ENCODE measurements around the gene NUDC.
"Not testable (repeated sequence)": the region's sequence is repeated elsewhere in the genome, so short reads cannot be mapped to it uniquely, and the experiment has no call there.

Gene NUDC

DNA sequence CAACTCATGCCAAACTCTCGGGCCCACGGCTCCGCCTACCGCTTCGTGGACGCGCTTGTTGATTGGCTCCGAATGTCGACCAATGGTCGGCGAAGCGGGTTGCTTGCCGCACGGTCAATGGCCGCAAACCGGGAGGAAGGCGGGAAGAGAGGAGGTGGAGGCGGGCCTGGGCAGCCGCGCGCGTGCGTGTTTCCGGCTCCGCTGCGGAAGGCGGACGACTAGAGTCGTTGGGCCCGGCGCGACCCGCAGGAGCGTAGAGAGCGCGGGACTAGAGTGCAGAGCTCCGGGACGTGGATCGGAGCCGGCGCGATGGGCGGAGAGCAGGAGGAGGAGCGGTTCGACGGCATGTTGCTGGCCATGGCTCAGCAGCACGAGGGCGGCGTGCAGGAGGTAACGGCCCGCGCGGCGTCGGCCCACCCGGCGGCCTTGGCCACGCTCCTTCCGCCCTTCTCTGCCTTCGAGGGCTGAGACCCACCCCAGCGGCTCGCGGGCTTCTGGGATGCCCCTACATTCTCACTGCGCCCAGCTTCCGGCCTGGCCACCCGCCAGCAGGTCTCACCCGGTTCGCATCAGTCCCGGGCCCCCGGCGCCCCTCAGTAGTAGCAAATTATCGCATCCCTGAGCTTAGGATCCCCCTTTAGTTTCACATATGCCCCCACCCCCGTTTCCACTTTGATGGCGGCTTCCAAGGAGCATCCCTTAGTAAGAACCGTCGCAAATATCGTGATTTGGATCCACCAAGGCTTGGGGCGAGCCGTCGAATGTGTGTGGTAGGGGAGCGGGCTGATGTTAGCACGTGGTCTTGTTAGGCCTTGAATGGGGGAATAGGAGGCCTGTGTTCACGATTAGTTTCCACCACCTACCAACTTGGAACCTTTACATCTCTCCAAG lies at the start of gene NUDC:
Gene NUDC (plus strand): TSS at position 204 of the 891 bp plus-strand sequence. CDS start 106 bp downstream, at position 310.
- peak; percentile 92 to 96 for DNase-seq

DNA sequence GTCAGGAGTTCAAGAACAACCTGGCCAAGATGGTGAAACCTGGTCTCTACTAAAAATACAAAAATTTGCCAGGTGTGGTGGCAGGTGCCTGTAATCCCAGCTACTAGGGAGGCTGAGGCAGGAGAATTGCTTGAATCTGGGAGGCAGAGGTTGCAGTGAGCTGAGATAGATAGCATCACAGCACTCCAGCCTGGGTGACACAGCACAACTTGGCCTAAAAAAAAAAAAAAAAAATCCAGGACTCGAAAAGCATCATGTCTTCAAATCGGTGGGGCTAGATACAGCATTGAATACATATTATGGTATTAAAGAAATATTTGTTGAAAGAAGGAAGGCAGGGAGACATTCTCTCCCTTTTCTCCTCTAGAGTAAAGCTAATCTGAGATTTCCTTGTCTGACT lies 48.4 kb upstream of the NUDC start:
- DNase-seq, result not testable (repeated sequence)

DNA sequence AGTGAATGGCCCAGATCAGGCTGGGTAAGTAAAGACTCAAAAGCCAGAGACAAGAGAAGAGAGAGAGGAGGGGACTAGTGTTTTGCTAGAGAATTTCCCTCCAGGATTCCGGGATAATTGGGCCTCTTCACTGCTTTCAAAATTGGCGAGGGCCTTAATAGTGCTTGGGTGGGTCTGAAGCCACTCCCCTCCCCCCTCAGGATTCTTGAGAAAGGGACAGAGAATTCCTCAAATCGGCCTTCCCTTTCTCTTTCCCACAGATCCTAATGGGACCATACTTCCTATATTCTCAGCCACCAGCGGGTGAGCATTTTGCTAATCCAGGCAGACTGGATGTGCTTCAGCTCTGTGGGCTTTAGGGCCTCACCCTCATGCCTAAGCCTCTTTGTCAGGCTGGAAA lies 46.6 kb upstream of the NUDC start:
- no peak for DNase-seq

DNA sequence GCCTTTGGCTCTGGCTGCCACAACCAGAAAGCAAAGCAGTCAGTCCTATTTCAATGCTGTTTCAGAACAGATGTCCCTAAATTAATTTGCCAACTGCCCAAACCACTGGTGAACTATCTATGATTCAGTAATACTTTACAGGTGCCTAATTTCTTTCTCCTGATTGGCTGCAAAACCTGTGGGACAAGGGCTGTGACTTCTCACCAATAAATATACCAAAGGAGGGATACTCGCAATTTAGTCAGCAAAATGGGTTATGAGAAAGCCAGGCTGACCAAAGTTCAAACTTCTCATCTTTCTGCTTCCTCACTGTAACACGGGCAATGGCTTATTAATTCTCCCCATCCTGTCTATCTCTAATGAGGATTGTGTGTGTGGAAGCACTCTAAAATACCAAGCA lies 44.2 kb upstream of the NUDC start:
- DNase-seq, result no peak

DNA sequence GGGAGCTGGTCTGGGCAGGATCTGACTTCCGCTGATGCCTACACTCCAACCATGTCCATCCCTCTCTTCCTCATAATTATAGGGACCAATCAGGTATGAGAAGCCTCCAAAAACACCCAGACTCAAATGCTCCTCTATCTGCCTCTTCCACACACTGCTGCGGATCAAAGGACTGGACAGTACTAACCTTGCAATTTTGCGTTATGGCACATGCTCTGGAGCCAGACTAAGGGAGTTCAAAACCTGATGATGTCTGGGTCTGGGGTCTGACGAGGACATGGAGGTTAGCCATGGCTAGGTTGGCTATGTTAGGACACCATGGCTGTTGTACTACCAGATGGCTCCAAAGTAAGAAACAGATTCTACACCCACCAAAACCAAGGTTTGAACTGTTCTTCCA lies 41.8 kb upstream of the NUDC start:
- no peak for DNase-seq

DNA sequence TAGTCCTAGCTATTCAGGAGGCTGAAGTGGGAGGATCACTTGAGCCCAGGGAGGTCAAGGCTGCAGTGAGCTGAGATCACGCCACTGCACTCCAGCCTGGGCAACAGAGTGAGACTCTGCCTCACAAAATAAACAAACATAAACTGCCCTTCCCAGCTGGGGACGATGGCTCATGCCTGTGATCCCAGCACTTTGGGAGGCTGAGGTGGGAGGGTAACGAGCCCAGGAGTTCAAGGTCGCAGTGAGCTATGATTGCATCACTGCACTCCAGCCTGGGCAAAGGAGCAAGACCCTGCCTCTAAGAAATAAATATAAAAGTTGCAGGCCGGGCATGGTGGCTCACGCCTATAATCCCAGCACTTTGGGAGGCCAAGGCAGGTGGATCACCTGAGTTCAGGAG lies 39.9 kb upstream of the NUDC start:
- not testable (repeated sequence) for DNase-seq

DNA sequence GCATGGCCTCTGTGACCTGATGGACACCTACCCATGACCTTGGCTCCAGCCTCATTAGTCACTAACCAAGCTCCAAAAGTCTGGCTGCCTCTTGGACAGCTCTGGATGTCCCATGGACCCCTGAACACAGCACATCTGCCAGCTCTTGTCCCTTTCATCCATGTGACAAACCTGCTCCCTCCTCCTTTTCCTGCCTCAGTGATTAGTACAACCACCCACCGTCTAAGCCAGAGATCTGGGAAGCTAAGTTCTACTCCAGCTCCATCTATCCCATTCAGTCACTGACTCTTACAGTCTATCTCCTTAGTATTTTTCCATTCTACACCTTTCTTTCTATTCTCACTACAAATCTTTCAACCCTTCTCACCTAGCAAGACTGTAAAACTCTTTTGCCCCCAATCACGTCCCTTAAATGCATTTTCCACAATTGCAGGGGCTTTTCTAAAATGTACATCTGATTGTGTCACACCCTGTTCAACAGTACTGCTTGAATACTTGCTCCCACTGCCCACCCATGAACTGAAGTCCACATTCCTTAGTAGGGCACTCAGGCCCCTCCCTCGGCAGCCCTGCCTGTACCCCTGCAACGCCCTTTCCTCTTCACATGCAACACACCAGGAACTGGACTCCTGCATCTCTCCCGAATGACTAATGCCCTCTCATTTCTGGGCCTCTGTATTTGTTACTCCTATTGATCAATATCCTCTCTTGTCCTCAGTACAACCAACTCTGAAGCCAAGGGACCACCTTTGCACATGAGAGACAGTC lies 38.7 kb upstream of the NUDC start:
- no peak for DNase-seq

DNA sequence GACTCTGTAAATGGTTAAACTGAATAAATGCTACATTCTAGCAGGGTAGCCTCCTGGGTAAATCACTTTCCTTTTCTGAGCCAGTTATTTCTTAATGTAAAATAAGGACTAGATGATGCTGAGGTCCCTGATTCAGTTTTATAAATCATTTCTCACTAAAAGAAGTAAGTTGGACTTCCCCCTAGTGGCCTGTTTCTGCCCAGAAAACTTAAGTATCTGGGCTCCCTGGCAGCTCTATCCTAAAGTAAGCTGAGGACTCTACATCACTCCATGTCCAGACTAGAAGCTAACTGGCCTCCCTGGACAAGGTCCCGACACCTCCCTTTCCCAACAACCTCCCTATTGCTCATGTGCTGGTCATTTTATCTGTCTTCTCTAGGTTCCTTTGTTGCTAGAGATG lies 34.4 kb upstream of the NUDC start:
- DNase-seq, result no peak

DNA sequence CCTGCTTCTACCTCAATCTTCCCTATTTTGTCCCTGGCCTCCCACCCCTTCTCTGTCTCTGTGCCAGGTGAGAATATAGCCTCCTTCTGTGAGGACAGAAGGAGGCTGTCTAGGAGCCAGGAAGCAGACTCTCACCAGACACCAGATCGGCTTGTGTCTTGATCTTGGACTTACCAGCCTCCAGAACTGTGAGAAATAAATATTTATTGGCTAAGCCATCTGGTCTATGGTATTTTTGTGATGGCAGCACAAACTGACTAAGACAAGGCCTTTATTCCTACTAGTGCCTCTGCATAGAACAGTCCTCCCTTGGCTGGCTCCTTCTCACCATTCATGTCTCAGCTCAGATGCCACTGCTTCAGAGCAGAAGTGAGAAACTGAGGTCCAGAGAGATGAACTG lies 33.3 kb upstream of the NUDC start:
- no peak for DNase-seq

DNA sequence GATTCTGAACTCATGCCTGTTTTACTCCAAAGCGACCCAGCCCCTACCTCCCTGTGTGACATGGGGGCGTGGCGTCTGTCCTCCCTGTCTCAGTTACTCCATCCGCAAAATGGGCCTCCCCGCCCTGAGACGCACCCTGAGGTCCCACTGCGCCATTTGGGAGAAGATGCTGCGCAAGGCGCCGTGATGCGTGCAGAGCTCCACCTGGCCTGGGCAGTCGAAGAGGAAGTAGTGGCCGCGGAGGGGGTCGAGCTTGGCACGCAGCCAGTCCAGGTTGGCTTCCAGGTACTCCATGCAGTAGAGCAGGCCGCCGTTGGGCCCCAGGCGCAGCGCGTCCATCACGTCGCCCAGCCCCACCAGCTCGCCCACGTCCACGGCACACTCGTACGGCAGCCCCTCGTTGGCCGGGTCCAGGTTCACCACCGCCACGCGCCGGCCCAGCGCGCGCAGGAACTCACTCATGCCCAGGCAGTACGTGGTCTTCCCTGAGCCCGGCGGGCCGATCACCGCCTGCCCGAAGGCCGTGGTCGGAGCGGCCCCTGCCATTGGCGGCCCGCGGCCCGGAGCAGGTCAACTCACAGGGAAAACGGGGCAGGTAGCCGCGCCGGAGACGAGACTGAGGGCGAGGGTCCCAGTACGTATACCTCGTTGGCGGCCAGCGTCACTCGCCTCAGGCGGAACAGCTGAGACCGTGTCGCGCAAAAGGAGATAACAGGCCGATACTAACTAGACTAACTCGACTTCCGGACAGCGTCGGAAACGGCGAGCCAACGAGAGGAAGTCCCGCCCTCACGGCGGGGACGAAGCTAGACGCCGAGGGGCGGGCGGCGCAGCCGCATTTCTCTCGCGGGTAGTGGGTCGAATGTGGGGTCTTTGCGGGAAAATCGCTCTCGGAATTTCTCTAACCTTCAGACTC lies 31.7 kb upstream of the NUDC start, which contains the start of gene GPN2:
Gene GPN2 (minus strand): TSS at position 733 of the 916 bp plus-strand sequence. CDS start 187 bp downstream, at position 546.
- DNase-seq, result peak; percentile 22 to 75

DNA sequence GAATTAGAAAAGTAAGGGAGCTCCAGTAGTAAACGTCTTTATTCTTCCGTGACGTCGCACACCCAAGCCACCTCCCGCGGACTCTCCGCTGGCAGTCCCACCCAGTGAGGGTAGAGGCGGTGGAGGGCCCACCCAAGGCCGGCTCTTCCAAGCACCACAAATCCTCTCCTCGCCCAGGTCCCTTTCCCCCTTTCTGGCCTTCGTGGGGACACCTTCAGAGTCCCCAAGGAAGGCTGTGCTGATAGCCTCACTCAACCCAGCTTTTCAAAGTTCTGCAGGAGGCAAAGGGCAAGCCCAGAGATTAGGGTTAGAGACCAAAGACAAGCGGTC lies 31.1 kb upstream of the NUDC start:
- DNase-seq, result no peak

DNA sequence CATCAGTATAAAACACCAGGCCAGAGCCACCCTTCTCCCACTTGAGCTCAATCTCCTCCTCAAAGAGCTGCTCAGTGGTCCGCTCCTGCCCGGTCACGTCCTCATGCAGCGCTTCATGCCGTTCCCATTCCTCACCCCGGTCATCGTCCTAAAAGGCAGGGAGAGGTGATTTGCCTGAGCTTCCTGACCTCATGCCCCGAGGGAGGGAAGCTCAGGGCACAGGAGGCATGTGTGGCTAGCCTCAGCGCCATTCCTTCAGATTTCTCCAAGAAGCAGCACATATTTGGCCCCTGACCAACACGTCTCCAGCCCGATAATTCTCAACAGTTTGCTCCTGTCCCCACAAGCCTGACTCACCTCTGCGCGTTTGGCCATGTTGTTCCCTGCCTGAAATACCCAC lies 27.3 kb upstream of the NUDC start:
- DNase-seq, result no peak

DNA sequence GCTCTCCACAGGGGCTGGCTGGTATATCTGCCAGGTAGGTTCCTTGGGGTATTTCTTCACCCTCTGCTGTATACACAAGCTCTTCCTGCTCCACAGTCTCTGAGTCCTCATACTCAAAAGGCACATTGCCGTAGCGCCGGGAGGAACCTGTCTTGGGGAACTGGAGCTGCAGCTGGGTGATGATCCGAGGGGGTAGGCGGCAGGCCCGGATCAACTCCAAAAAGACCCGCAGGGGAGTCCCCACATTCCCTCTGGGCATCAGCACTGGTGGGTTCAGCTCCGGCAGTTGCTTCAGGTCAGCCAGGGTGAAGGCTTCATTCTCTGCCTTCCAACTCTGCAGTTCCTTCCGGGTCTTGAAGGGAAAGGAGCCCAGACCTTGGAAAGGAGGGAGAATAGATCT lies 24.2 kb upstream of the NUDC start:
- no peak for DNase-seq

DNA sequence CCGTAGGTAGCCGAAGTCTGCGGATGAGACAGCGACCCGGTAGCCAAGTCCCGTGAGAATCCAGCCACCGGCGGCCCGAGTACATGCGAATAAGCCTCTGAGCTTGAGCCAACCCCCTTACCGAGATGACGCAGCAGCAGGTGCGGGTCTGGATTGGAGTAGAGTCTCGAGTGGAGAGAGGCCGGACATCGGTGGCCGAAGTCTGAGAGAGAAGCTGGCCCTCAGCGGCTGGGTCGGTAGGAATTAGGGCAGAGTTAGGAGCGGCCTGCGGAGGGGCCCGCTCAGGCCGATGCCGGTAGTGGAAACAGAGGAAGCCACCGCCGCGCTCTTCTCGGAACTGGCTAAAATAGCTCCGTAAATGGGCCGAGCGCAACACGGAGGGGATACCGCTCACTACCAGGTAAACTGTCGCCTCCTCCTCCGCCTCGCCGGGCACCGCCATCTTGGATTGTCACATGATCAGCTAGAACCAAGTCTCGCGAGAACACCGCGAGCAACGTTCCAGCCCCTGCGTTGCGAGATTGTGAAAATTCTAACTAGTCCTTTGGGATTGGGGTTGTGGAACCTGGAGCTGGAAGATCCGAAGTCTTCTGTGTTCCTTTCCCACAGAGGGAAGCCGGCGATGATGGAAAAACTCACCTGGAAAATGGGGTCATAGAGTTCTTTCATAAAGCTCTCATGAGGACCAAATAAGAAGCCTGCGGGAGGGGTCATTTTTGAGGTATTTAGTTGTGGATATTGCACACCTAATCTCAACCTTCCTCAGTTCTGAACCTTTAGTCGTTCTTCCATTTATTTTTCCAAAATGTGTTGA lies 21.3 kb upstream of the NUDC start, which contains the start of gene GPATCH3:
Gene GPATCH3 (minus strand): TSS at position 467 of the 814 bp plus-strand sequence. CDS start 25 bp downstream, at position 442.
- peak; percentile 89 to 93 for DNase-seq

DNA sequence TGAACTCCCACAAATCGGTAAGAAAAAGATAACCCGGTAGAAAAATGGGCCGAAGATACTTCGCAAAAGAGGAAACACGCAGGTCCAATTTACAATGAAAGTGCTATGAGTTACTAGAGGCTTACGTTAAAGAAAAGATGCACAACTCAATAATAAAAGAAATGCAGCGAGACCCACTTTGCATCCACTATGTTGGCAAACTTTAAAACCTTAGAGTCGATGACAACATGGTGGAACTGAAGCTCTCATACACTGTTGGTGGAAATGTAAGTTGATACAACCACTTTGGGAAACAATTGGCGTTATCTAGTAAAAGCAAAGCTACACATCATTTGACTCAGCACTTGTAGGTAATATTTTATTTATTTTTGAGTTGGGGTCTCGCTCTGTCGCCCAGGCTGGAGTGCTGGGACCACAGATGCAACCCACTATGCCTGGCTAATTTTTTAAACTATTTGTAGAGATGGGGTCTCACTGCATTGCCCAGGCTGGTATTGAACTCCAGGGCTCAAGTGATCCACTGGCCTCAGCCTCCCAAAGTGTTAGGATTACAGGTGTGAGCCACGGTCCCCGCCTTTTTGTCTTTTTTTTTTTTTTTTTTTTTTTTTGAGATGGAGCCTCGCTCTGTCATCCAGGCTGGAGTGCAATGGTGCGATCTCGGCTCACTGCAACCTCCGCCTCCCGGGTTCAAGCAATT lies 20.6 kb upstream of the NUDC start:
- no peak for DNase-seq

DNA sequence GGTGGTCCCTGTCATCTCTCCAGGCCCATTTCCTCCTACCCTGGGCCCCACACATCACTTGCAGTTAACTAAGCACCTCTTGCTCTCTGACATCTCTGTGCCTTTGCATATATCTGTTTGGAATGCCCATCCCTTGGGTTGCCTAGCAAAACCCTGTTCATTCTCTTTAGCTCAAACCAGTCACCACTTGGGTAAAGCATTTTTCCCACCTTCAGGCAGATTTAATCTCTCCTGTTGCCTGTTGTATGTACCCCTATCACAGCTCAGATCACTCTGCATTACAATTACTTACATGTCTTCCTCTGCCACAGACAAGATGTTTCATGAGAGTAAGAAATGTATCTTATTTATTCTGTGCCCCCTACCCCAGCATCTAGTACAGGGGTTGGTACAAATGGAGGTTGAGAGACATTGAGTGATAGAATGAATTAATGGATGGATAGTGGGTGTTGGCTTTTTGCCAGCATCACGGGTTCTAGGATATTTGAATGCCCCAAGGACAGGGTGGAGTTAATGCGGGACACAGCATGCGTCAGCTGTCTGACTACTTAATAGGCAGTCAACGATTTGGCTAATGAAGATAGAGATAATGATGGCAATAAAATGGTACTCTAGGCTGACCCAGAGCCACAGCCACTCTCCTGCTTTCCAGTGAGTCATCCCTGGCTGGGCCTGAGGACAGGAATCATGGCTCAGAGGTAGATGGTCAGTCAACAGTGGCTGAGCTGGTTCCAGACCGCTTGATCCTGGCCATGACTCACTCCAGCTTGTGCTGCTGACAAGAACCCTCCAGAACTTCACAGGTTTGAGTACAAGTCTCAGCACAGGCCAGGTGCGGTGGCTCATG lies 14.2 kb upstream of the NUDC start:
- no peak for DNase-seq

DNA sequence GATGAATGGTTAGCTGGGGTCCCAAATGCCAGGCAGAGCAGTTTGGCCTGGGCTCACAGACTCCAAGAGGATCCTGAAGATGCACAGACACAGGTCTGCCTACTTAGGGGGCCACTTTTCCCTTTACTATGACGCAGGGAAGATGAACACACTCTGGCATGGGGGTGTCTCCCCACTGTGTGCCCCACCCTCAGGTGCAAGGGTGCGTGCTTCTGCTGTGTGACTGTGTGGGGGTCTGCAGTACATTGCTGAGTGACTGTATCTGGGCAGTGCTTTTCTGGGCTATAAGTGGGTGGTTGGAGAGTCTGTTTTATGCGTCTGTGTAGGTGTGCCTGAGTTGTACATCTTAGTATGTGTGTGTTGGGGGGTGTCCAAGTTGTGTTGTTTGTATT lies 11.6 kb upstream of the NUDC start:
- no peak for DNase-seq

DNA sequence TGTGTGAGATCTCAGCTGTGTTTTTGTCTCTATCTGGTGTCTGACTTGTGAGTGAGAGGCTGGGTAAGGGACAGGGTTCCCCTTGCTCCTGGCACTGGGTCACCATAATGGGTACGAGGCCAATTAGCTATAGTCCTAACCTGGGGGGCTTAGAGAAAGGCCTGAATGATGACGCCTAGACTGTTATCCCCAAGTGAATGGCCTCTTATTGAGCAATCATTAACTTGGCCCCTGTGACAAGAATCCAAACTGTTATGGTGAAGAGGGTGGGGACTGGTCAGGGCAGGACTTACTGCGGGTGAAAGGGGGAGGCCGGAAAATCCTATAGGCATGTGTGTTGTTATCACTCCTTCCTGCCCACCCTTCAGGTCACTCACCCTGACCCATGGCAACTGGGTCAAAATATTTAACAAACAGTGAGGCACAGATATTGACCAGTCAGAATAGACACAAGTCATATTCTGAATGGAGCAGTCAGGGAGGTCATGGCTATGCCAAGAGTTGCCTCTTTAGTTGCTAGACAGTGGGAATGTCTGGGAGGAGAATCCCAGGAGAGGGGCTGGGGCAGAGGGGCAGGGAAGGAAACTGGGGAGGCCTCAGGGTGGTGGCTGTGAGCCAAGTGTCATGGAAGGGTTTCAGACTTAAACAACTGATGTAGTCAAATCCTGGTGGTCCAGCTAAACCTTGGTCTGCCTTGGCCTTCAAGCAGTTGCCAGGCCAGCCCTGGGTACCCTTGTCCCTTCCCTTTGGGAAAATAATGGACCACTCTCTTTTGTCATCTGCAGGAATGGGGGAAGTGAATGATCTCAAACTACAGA lies 11.0 kb upstream of the NUDC start:
- no peak for DNase-seq

DNA sequence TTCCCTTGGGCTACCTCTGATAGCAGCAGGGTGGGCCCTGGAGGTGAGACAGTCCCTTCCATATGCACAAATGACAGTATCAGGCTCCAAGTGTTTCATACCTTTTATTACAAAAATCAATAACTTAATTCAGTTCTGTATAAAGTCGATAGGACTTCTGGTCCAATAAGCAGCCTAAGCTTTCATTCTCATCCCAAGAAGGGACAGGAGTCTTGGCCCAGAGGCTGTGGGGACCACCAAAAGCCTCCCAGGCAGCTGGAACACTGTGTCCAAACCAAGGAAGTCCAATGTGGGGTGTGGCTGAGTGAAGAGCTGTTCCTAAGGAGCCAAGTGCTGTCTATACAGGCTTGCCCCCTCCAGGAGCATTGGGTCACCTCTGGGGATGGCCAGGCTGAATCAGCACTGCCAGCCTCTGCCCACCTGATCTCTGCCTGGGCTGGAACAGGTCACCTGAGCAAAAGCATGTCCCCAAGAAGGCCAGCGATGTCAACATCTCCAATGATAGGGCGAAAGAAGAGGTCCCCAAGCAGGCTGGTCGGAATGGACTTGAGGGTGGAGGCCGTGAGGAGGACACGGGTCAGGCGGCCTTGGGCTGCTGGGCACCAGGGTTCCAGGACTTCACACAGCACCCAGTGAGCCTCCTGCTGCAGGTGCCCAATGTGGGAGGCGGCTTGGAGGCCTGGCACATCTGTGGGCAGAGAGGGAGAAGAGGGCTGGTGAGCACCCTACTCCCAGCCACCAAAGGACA lies 10.0 kb upstream of the NUDC start:
- DNase-seq, result no peak
